Hepatocyte (in vitro differentiated cells): ENCODE measurements around the gene UBE2S.

Experiments used
- CTCF ChIP-seq: fragments of 200-600 bp; sonication (generic); IDR thresholded peaks from 2 replicates; pipeline ENCODE4 v1.5.1; 2016; ENCODE audit warnings: antibody characterized with exemption, mild to moderate bottlenecking; ENCODE audit not compliant: poor library complexity
- EZH2 ChIP-seq: fragments of 200-600 bp; sonication (generic); IDR thresholded peaks from 2 replicates; pipeline ENCODE4 v1.6.1; 2016; ENCODE audit warnings: antibody characterized with exemption, mild to moderate bottlenecking, borderline replicate concordance
- EZH2phosphoT487 ChIP-seq: fragments of 200-600 bp; sonication (generic); IDR thresholded peaks from one replicate; pipeline ENCODE4 v1.6.1; 2018; ENCODE audit warnings: antibody characterized with exemption, mild to moderate bottlenecking, low read depth, moderate library complexity; ENCODE audit not compliant: unreplicated experiment, severe bottlenecking

- TF ChIP-seq CTCF (no peak), EZH2 (no peak), EZH2phosphoT487 (peak; percentile 63)
Measured at GRCh38 chr19:55451163-55451964, 43.8 kb upstream of the UBE2S start.
